ENCODE data around the gene ARL5B. TPM values are rescaled to one million over a fixed set of nuclear protein-coding genes. Genes with fewer than 3 reads are reported as not detected.
"Not testable (repeated sequence)": the region's sequence is repeated elsewhere in the genome, so short reads cannot be mapped to it uniquely, and the experiment has no call there.

Gene ARL5B
- total and polyA plus RNA-seq, 2 of the 4 experiments (the other 2 are of a cell fraction) = 5.9 to 12.0 TPM

DNA sequence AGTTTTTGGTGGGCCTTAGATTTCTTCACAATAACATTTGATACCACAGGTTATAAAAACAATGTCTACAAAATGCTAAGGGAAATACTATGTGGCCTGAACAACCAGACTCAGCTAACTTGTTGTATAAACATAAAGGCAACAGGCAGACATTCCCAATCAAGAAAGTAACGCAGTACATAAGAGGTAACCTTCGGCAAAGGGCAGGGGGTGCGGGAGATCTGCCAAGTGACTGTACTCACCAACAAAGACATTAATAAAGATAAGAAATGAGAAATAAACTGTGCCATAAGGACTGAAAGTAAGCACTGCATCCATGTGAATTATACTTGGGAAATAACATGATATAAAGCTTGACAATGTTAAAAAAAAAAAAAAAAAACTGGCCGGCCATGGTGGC is 23.2 kb upstream of the ARL5B start:
- no peaks in the 10 kb centered on the region for H3K79me1 ChIP-seq (ENCODE audit: low read depth in 1 of 2, low read length in 2 of 2)
- BruUV-seq (replicated peaks) = no TSS peak
- H3K9me3 ChIP-seq (ENCODE audit: control insufficient read depth, insufficient read depth, low read length) = no peaks in the 10 kb centered on the region
- no peak overlapping the region for H4K5ac ChIP-seq (ENCODE audit: low read depth, low read length)
- no peak overlapping the region for H2BK20ac ChIP-seq (ENCODE audit: low read depth, low read length)
- no peak overlapping the region for H2BK5ac ChIP-seq (ENCODE audit: low read depth, low read length, poor library complexity, severe bottlenecking)
- in situ Hi-C loops (cut with MboI; ENCODE audit: low sequenced_read_pairs) = no loop called here
- no peak overlapping the region for H3K4me3 ChIP-seq (ENCODE audit: insufficient read depth, low read depth, low read length)
- no peak for ATAC-seq (ENCODE audit: low read depth)
- no peak overlapping the region for H3K4ac ChIP-seq (ENCODE audit: low read depth, low read length)
- H4K20me1 ChIP-seq (ENCODE audit: insufficient read depth, low read length) = no peaks in the 10 kb centered on the region
- H2BK15ac ChIP-seq (ENCODE audit: low read depth, low read length) = no peak overlapping the region
- ChIA-PET POLR2A (ENCODE audit: unreplicated experiment) (interaction anchor here (0.6 to 0.7 kb wide), 2 partner anchors 943 to 1179 kb away, joined by 3 to 7 read pairs; no protein-coding TSS in a partner anchor), CTCF (no interaction called here)
- no peak for DNase-seq
- H3K4me2 ChIP-seq (ENCODE audit: low read depth, low read length) = no peak overlapping the region
- no peak overlapping the region for H3K56ac ChIP-seq (ENCODE audit: extremely low read depth, insufficient read depth, low read length)
- no peak overlapping the region for H2AFZ ChIP-seq (replicated peaks; ENCODE audit: low read length, poor library complexity)
- dilution Hi-C loops (cut with HindIII; ENCODE audit: low sequenced_read_pairs, unreplicated experiment) = no loop called here
- H2AK9ac ChIP-seq (replicated peaks; ENCODE audit: low read depth, low read length, poor library complexity) = no peak overlapping the region
- H3K23ac ChIP-seq (ENCODE audit: low read depth, low read length) = no peak overlapping the region
- no peak overlapping the region for H3K18ac ChIP-seq (ENCODE audit: low read depth, low read length)
- H3K9ac ChIP-seq (ENCODE audit: low read depth, low read length) = no peak overlapping the region
- H3K4me1 ChIP-seq (ENCODE audit: control insufficient read depth, insufficient read depth, low read length) = no peaks in the 10 kb centered on the region
- no peaks in the 10 kb centered on the region for H3K36me3 ChIP-seq (ENCODE audit: control insufficient read depth, insufficient read depth, low read length)
- H2AK5ac ChIP-seq (ENCODE audit: low read depth, low read length) = no peak overlapping the region
- no peaks in the 10 kb centered on the region; the same call in 1 of the 2 replicates for H3K9me1 ChIP-seq (ENCODE audit: insufficient read depth, low read length)
- no peak overlapping the region for H3K27ac ChIP-seq (ENCODE audit: insufficient read depth, low read length)
- TF ChIP-seq, protein P1, sequence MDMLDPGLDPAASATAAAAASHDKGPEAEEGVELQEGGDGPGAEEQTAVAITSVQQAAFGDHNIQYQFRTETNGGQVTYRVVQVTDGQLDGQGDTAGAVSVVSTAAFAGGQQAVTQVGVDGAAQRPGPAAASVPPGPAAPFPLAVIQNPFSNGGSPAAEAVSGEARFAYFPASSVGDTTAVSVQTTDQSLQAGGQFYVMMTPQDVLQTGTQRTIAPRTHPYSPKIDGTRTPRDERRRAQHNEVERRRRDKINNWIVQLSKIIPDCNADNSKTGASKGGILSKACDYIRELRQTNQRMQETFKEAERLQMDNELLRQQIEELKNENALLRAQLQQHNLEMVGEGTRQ (IDR thresholded peaks at IDR 0.05; ENCODE audit: low read depth, low read length) = no peak
- no peak for TF ChIP-seq NFE2L2 (IDR thresholded peaks at IDR 0.05; ENCODE audit: low read depth, low read length)
- TF ChIP-seq SMC3 (IDR thresholded peaks at IDR 0.05; ENCODE audit: low read depth, low read length) = no peak
- no peak for TF ChIP-seq RAD21 (IDR thresholded peaks at IDR 0.05; ENCODE audit: low read length)
- TF ChIP-seq FOS (IDR thresholded peaks at IDR 0.05; ENCODE audit: low read depth, low read length) = no peak
- no peak for TF ChIP-seq MAFK (IDR thresholded peaks at IDR 0.05; ENCODE audit: low read depth, low read length)
- H4K91ac ChIP-seq (ENCODE audit: insufficient read depth, low read depth, low read length) = no peak overlapping the region
- H3K27me3 ChIP-seq (ENCODE audit: control insufficient read depth, insufficient read depth, low read length) = no peaks in the 10 kb centered on the region
- H4K8ac ChIP-seq (ENCODE audit: low read depth in 2 of 2, low read length in 2 of 2) = no peak overlapping the region
- H3K14ac ChIP-seq (replicated peaks; ENCODE audit: low read depth, low read length) = no peak overlapping the region
- intact Hi-C loops (cut with micrococcal nuclease) = no loop called here
- no CpG with 5 or more reads among the region's 4 CpGs for WGBS, 2 experiments (ENCODE audit: extremely low coverage in 2 of 2, insufficient read length in 1 of 2)
- no peak overlapping the region for H2BK120ac ChIP-seq (ENCODE audit: low read depth, low read length)

DNA sequence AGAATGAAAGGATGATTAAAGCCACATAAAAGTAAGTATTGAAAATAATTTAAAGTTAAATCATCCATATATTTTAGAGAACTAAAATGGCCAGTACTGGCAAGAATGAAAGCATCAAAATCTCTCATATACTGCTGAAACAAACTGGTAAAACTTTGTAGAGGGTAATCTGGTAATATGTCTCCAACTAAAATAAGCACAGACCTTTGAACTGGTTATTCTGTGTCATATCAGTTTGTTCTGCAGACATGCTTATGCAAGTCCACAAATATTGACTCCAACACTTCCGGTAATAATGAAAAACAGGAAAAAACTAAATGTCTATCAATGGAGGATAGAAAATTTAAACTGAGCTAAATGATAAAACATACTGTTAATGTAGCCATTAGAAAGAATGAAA is 21.8 kb upstream of the ARL5B start:
- H3K9me3 ChIP-seq (ENCODE audit: control insufficient read depth, insufficient read depth, low read length); H2AFZ ChIP-seq (replicated peaks; ENCODE audit: low read length, poor library complexity); H3K4me3 ChIP-seq (ENCODE audit: insufficient read depth, low read depth, low read length); H3K18ac ChIP-seq (ENCODE audit: low read depth, low read length); ATAC-seq (ENCODE audit: low read depth); H3K27ac ChIP-seq (ENCODE audit: insufficient read depth, low read length); H3K9me1 ChIP-seq (ENCODE audit: insufficient read depth, low read length); BruUV-seq (replicated peaks); H2BK120ac ChIP-seq (ENCODE audit: low read depth, low read length); H4K20me1 ChIP-seq (ENCODE audit: insufficient read depth, low read length); DNase-seq; H3K23ac ChIP-seq (ENCODE audit: low read depth, low read length); H3K27me3 ChIP-seq (ENCODE audit: control insufficient read depth, insufficient read depth, low read length); H3K4me2 ChIP-seq (ENCODE audit: low read depth, low read length); intact Hi-C loops (cut with micrococcal nuclease); H3K56ac ChIP-seq (ENCODE audit: extremely low read depth, insufficient read depth, low read length); CTCF ChIA-PET; H3K36me3 ChIP-seq (ENCODE audit: control insufficient read depth, insufficient read depth, low read length); H4K5ac ChIP-seq (ENCODE audit: low read depth, low read length); H2AK9ac ChIP-seq (replicated peaks; ENCODE audit: low read depth, low read length, poor library complexity); H4K8ac ChIP-seq (ENCODE audit: low read depth in 2 of 2, low read length in 2 of 2); in situ Hi-C loops (cut with MboI; ENCODE audit: low sequenced_read_pairs); H2BK20ac ChIP-seq (ENCODE audit: low read depth, low read length); H3K4ac ChIP-seq (ENCODE audit: low read depth, low read length); H3K14ac ChIP-seq (replicated peaks; ENCODE audit: low read depth, low read length); H3K9ac ChIP-seq (ENCODE audit: low read depth, low read length); dilution Hi-C loops (cut with HindIII; ENCODE audit: low sequenced_read_pairs, unreplicated experiment); H2BK5ac ChIP-seq (ENCODE audit: low read depth, low read length, poor library complexity, severe bottlenecking); H4K91ac ChIP-seq (ENCODE audit: insufficient read depth, low read depth, low read length); H3K4me1 ChIP-seq (ENCODE audit: control insufficient read depth, insufficient read depth, low read length); POLR2A ChIA-PET (ENCODE audit: unreplicated experiment); H2BK15ac ChIP-seq (ENCODE audit: low read depth, low read length); H3K79me1 ChIP-seq (ENCODE audit: low read depth in 1 of 2, low read length in 2 of 2); H2AK5ac ChIP-seq (ENCODE audit: low read depth, low read length): not testable (repeated sequence)
- no CpG with 5 or more reads among the region's 1 CpG for WGBS, 2 experiments (ENCODE audit: extremely low coverage in 2 of 2, insufficient read length in 1 of 2)

Data from IMR-90 (cell line).